SKM-1 (cell line): Measurements from ENCODE around the gene KLHL11.
"Not testable (repeated sequence)": the region's sequence is repeated elsewhere in the genome, so short reads cannot be mapped to it uniquely, and the experiment has no call there.

ENCODE experiments used
- DNase-seq: peaks from one replicate; lab custom pipeline; 2025; ENCODE audit not compliant: unreplicated experiment; lab: John Stamatoyannopoulos, UW

KLHL11 gene

DNA sequence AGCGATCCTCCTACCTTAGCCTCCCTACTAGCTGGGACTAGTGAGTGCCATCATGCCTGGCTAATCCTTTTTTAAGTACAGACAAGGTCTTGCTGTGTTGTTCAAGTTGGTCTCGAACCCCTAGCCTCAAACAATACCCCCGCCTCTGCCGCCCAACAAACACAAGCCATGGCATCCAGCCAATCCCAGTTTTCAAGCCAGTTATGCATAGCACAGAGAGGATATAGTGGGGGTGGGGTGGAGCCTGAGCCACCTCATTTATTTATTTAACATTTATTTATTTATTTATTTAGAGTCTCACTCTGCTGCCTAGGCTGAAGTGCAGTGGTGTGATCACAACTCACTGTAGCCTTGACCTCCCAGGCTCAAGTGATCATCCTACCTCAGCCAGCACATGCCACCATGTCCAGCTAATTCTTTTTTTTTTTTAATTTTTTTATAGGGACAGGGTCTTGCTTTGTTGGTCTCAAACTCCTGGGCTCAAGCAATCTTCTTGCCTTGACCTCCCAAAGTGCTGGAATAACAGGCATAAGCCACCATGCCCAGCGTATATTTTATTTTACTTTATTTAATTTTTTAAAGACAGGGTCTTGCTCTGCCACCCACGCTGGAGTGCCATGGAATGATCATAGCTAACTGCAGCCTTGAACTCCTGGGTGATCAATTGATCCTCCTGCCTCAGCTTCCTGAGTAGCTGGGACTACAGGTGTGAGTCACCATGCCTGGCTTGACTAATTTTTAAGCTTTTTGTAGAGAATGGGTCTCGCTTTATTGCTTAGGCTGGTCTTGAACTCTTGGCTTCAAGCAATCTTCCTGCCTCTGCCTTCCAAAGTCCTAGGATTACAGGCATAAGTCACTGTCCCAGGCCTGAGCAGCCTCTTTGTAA is 26.2 kb upstream of the KLHL11 start:
- no peak for DNase-seq

DNA sequence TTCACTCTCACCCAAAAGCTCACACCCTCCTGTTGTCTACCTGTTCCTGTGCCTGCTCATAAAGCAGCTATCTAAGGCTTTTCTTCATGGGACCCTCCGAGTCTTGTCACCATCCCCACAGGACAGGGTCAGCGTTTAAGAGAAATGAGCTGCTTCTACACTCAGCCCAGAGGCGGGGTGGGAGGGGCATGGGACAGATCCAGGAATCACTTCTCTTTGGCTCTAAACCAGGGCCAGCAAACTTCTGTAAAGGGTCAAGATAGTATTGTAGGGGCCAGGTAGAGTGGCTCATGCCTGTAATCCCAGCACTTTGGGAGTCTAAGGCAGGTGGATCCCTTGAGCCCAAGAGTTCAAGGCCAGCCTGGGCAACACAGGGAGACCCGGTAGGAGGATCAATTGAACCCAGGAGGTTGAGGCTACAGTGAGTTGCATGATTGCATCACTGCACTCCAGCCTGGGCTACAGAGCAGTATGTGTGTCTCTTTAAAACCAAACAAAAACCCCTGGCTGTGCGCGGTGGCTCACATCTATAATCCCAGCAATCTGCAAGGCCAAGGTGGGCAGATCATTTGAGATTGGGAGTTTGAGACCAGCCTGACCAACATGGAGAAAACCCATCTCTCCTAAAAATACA is 23.2 kb upstream of the KLHL11 start:
- no peak for DNase-seq

DNA sequence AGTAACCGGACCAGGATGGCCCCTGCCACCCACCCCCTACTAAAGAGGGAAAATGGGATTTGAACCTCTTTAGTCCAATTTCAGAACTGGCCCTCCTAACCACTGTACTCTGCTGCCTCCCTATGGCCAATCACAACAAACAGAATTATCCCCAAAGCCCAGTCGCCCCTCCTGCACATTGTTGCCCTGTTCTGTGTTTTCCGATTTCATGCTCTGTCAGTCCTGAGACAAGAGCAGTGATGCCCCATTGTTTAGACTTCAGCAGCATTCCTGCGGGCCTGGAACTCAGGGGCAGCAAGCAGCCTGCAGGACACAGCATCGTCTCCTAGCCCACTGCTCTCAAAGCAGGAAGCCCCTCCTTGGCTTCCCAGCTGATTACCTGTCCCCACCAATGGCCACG is 20.5 kb upstream of the KLHL11 start:
- DNase-seq, result no peak

DNA sequence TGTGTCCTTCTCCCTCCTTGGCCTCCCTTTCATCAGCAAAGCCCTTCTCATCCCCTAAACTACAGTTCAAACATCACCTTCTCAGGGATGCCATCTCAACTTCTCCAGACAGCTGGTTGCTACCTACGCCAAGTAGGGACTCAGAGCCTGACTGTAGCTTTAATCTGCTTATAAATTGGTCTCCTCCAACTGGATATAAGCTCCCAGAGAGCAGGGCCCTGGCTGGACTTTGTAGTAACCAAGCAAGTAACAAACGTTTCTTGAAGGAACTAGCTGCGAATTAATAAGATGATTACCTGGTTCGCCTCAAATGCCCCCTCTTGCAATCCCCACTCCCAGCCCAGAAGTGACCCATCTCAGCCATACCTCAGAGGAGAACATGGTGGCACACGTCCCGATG is 17.5 kb upstream of the KLHL11 start:
- DNase-seq, result no peak

DNA sequence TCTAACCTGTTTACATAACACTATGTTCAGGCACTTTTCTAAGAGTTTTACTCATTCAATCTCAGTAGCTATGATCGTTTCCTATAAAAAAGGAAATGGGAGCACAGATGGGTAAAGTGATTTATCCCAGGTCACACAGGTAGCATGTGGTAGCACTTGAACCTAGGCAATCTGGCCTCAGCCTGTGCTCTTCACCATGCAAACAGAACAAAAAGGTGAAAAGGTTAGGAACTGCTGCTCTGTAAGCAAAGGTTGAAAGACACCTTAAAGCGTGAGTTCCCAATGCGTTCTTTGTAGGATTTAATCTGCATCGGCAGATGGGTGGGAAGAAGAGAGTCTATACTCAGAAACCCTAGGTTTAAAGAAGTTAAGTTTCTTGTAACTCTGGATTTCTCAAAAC is 14.9 kb upstream of the KLHL11 start:
- DNase-seq, result no peak

DNA sequence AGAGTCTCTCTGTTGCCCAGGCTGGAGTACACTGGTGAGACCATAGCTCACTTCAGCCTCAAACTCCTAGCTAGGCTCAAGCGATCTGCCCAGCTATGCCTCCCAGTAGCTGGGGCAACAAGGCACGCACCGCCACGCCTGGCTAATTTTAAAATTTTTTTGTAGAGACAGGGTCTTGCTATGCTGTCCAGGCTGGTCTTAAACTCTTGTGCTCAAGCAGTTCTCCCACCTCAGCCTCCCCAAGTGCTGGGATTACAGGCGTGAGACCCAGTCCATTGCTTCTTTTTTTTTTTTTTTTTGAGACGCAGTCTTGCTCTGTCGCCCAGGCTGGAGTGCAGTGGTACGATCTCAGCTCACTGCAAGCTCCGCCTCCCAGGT is 9.1 kb upstream of the KLHL11 start:
- DNase-seq, result not testable (repeated sequence)

DNA sequence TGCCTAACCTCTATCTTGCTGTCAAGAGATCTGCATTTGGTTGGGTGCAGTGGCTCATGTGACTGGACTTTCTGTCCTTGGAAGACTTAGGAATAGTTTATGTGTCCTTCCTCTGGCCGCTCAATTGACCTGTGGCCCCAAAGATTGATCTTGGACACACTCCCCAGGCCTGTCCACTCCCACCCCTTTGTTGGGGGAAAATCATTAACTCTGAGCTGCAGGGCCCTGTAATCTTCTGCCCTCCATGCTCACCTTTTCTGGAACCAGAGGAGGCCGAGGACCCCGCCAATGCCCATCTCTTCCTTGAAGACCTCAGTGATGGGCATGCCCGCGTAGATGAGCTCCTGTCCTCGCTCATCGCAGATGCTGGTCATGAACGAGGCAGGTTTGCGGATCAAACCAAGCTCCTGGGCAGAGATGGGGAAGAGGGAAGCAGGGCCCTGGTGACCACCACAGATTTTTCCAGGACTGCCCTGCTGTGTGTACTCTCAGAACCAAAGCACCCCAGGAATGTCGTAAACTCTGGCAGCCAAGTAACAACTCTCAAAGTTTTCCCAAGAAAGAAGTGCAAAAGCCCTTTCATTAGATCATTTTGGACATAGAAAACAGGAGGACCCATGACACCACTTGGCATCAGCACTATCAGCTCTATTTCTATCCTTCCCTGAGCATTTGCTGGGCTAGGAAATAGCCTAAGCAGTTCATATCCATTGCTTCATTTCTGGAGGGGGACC is 8.5 kb upstream of the KLHL11 start:
- no peak for DNase-seq

DNA sequence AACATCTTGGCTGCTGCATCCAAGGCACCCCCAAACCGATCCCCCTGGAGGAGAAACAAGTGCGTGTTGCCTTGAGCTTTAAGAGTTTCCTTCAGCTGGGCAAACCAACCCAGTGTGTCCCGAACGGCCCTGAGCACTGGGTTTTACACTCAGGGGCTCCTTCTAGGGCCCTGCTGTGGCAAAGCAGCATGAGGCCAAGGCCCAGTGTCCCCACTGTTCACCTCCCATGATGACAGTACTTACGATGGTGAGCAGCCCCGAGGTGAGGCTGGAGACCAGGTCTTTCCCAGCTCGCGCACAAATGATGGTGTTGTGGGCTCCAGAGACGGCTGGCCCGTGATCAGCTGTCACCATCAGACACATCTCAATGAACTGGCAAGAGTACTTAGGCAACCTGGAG is 6.6 kb upstream of the KLHL11 start:
- DNase-seq, result no peak

DNA sequence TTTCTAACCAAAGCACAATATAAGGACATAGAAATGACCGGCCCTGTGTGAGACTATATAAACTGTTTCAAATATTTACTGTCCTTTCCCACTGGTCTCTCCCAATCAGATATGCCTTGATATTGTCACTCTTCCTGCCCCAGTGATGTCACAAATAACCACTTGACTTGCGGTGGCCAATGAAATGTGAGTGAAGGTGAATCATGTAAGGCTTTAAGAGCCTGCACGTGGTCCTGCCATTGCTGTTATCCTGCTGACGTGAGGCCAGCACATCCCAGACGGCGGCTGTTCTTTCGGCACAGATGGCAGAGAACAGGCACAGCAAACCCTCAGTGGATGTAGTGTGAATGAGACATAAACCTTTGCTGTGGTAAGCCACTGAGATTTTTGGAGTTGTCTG is 5.4 kb upstream of the KLHL11 start:
- no peak for DNase-seq

DNA sequence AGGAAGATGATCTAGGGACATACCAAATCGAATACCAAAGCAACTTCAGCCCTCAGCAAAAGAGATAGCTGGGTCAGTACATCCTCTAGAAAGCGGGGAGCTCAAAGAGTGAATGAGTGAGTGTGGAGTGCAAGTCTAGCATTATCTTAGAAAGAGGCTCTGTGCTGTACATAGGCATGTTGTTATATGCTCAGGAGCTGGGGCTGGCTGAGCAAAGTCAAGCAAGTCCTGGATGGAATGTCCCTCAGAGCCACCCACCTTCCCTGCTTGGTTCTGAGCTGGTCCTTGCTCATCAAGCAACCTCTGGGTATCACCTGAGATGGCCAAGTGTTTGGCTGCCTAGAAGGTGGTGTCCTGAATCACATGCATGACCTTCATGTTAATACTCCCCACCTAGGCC is 4.9 kb upstream of the KLHL11 start:
- no peak for DNase-seq

DNA sequence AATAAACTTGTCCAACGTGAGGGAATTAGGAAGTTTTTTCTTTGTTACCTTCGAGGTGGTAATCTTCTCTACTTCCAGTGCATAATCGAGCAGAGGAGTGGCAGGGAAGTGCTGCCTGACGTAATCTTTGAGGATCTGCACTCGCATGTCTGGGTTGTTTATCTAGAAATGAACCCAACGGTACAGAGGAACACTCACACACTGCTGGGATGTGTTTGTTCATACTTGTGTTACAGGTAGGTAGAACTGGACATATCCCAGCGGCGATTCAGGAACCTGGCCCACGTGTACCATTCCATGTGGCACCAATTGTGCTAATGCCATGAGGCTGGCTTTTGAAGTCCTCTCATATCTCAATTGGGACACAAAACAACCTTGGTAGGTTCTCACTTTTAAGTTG is 4.2 kb upstream of the KLHL11 start:
- DNase-seq, result no peak

DNA sequence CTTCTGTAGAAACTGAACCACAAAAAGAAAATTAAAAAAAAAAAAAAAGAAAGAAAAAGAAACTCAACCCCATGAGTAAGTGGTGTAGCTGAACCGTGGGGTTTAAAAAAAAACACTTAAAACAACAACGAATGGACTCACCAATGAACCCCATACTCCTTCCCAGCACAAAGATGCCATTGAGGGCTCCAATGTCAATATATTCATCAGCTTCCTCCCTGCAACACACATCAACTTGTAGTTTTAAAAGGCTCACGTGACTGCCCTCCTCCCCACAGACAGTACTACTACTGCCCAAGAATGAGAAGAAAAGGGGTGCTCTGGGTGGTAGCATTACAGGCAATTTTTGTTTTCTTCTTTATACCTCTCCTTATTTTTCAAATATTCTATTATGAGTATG is 3.3 kb upstream of the KLHL11 start:
- DNase-seq, result no peak

DNA sequence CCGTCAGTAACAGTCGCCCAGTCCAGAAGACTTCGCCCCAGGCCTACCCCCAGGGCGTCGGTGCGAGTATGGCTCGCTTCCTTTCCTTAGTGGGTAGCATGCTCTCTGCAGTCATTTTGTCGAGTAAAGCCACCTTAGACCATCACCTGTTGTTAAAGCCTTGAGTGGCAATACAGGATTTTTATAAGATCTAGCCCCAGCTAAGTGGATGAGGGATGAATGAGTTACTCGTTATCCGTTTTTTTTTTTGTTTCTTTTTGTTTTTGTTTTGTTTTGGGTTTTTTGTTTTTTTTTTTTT is 322 bp upstream of the KLHL11 start:
- no peak for DNase-seq

DNA sequence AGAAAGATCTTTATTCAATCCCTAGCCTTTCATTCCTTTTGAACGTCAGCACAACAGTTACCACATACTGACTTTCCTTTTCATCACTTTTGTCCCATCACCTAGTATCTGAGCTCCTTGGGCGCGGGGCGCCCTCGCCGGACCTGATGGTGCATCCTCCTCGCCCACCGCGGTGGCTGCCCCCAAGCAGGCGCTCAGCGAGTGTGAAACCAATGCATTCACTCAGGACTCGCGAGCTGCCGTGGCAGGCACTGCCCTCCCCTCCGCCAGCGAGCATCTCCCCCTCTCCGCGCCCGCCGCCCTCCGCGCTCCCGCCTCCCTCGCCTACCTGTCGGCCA is 756 bp downstream of the KLHL11 start:
- DNase-seq, result no peak

DNA sequence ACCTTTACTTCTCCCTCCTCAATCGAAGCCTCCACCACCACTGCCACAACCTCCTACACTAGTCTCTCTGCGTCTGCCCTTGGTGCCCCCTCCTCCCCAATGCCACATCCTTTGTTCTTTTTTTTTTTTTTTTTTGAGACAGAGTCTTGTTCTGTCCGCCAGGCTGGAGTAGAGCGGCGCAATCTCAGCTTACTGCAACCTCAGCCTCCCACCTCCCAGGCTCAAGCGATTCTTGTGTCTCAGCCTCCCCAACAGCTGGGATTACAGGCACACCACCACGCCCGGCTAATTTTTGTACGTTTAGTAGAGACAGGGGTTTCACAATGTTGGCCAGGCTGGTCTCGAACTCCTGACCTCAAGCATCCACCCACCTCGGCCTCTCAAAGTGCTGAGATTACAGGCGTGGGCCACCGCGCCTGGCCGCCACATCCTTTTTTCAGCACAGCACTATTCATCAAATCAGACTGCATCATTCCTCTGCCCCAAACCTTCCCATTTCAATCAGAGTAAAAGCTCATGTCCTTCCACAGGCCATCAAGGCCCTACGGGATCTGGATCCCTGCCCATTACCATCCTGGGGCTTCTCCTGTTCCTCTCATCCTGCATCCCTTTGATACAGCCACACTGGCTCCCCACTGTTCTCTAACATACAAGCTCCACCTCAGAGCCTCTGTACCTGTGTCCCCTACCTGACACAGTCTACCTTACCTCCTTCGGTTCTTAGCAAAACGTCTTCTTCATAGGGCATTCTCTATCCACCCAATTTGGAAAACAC is 2.0 kb downstream of the KLHL11 start:
- DNase-seq, result no peak

DNA sequence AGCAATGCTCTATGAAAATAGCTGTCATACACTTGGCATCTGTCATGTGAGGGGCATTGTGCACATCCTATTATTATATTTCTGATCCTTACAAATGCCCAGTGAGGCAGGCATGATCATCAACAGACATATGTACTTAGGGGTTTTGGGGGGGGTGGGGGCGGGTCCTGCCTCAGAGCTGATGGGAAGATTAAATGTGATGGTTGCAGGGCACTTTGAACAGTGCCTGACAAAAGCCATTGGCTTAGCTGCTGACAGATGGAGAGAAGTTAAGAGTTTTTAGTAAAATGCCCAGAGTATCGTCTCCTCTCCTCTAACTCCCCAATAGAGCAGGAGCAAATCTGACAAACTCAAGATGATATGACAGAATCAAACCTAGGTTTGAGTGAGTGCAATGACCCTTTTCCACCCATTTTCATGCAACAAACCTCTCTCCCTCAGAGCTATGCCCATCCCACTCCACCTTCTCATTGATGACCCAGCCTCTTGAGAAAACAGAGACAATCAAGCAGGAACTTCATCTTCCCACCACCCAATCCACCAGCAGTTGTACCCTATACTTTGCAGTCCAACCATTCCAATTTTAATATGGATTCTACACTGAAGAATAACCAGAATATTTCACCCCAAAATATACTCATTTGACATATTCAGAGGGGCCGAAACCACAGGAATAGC is 4.8 kb downstream of the KLHL11 start:
- no peak for DNase-seq

DNA sequence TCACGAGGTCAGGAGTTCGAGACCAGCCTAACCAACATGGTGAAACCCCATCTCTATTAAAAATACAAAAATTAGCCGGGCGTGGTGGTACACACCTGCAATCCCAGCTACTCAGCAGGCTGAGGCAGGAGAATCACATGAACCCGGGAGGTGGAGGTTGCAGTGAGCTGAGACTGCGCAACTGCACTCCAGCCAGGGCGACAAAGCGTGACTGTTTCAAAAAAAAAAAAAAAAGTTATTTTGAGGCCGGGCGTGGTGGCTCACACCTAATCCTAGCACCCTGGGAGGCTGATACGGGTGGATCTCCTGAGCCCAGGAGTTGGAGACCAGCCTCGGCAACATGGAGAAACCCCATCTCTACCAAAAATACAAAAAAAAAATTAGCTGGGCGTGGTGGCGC is 13.8 kb downstream of the KLHL11 start:
- not testable (repeated sequence) for DNase-seq

DNA sequence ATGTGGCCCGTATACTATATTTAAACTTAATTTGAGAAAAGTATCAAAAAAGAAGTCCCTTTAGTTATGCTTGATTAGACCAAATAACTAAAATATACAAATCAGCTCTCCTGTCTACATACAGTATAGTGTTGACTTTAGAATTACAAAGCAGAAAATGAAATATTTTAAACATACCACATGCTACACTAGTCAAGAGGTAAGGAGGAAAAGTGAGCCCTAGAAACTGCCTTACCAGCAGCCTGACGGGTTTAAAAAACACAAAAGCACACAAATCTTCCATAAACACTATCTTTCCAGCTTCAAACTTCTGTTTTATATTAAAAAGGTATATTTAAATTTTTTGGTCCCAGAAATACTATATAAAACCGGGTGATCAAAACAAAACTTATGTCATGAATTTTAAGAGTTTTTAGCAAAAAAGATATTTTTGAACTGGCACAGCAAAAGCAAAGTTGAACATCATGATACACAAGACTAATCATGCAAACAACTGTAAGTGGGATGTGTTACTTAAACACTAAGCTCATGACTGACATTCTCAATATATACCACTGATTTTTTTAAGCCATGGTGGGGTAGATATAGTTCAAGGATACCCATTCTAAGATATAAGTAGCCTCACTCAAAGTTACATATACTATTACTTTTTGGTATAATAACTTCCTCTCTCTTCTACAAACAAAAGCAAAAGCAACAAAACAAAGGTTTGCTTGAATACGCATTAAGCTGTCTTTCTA is 15.8 kb downstream of the KLHL11 start:
- no peak for DNase-seq

DNA sequence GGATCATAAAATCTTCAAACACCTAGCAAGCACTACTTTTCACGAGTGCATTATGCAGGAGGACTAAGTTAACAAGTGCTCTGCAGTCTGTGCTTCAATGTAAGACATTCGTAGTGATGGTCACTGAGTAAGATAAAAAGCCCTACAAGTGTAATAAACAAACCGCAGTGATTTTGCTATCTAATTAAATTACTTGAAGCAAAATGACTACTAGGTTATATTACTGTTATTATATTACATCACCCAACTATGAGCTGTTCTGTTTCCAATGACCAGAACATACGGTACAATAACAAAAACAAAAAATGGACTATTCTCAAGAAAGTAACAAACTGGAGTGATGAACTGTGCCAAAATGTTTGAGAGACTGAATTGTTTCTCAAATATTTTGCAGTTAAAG is 16.4 kb downstream of the KLHL11 start:
- no peak for DNase-seq

DNA sequence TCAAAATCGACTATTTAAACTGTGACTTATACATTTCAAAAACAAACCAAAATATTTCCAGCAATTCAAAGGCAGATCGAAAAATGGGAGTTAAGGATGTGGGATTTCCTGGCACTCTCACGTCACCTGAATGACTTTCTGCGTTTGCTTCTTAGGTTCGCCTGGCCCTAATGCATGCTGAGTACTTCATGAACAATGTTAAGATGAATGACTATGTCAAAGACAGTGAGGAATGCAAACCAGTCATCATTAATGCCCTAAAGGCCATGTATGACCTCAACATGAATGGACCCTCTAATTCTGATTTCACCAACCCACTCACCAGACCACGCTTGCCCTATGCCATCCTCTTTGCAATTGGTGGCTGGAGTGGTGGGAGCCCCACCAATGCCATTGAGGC is 20.3 kb downstream of the KLHL11 start:
- DNase-seq, result no peak
